ENCODE measurements around the gene ROR1.

ROR1 gene

GRCh38 chr1:63829349-63830327 lies 55.8 kb downstream of the ROR1 start:
- peak; percentile 20; the same call in 1 of the 2 replicates for TF ChIP-seq CTCF (IDR thresholded peaks at IDR 0.05)

GRCh38 chr1:63831409-63831808 lies 57.6 kb downstream of the ROR1 start:
- TF ChIP-seq CTCF (IDR thresholded peaks at IDR 0.05), result no peak

- no peak for TF ChIP-seq CTCF (IDR thresholded peaks at IDR 0.05)
These were observed 59.7 kb downstream of the ROR1 start for GRCh38 chr1:63833363-63834119.

GRCh38 chr1:63835128-63835527 lies 61.3 kb downstream of the ROR1 start:
- TF ChIP-seq CTCF (IDR thresholded peaks at IDR 0.05), result no peak

GRCh38 chr1:63836374-63836773 lies 62.6 kb downstream of the ROR1 start:
- no peak for TF ChIP-seq CTCF (IDR thresholded peaks at IDR 0.05)

GRCh38 chr1:63836830-63837229 lies 63.0 kb downstream of the ROR1 start:
- no peak for TF ChIP-seq CTCF (IDR thresholded peaks at IDR 0.05)

GRCh38 chr1:63843010-63843409 lies 69.2 kb downstream of the ROR1 start:
- TF ChIP-seq CTCF (IDR thresholded peaks at IDR 0.05), result no peak

Measured in LNCAP (cell line).